ENCODE results near the gene ADAMTS3.

ADAMTS3 gene

DNA sequence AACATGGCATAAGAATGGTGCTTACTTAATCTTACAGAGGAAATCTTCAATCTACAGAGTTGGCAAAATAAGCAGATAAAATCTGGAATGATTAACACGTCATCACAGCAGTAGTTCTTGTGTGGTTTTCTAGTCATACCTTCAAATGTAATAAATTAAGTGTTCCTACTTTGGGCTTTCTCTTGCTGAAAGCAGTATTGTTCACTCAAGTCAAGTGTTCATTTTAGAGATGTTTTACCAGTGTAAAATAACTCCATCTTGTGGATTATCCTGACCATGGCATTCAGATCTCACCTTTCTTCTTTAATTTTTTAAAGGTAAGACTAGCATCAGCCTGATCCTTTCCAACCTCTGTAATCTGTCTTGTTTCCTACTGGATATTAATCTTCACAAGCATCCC, 72.9 kb downstream of the ADAMTS3 start:
- peak; percentile 16 for DNase-seq
- in situ Hi-C loops (cut with HindIII; ENCODE audit: low pct_ligation_motif_present, low pct_unique_long_range_greater_than_20kb, low sequenced_read_pairs): no loop called here

DNA sequence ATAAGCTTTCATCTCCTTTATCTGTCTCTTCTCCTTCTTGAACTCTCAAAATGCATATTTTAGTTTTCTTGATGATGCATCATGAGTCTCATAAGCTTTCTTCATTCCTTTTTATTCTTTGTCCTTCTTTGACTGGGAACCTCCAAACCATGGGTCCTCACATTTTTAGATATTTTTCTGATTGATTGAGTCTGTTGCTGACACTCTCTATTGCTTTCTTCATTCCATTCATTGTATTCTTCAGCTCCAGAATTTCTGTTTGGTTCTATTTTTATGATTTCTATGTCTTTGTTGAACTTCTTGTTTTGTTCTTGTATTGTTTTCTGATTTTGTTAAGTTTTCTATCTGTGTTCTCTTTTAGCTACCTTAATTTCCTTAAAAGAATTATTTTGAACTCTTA, 74.9 kb downstream of the ADAMTS3 start:
- in situ Hi-C loops (cut with HindIII; ENCODE audit: low pct_ligation_motif_present, low pct_unique_long_range_greater_than_20kb, low sequenced_read_pairs): no loop called here

DNA sequence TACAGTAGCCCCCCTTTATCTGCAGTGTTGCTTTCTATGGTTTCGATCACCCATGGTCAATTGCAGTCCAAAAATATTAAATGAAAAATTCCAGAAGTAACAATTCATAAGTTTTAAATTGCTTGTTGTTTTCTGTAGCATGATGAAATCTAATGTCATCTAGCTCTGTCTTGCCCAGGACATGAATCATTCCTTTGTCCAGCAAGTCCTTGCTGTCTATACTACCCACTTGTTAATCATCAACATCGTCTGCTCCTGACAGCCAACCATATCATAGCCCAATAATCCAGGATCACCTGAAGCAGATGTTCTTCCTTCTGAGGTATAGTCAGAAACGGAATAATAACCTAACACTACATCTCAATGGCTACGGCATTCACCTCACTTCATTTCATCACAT, 79.8 kb downstream of the ADAMTS3 start:
- in situ Hi-C loops (cut with HindIII; ENCODE audit: low pct_ligation_motif_present, low pct_unique_long_range_greater_than_20kb, low sequenced_read_pairs): no loop called here
- DNase-seq: peak; percentile 54

More for the DNA sequence above, 74.9 kb downstream of the ADAMTS3 start:
- DNase-seq: no peak

DNA sequence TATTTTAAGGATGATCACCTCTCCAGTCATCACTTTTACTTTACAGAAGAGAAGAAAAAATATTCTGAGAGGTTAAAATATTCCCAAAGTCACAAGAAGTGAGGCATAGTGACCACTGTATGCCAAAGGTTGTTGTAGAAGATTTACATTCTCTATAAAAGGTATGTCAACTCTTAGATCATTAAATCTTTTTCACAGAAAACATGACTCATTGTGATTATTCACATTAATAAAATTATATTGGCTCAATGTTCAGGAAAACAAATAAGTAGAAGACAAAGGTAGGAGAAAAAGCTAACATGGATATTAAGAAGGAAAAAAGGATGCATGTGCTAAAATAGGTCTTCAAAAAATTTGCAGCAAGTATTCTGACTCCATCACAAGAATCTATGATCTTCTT, 82.0 kb downstream of the ADAMTS3 start:
- no peak for DNase-seq
- in situ Hi-C loops (cut with HindIII; ENCODE audit: low pct_ligation_motif_present, low pct_unique_long_range_greater_than_20kb, low sequenced_read_pairs): no loop called here

DNA sequence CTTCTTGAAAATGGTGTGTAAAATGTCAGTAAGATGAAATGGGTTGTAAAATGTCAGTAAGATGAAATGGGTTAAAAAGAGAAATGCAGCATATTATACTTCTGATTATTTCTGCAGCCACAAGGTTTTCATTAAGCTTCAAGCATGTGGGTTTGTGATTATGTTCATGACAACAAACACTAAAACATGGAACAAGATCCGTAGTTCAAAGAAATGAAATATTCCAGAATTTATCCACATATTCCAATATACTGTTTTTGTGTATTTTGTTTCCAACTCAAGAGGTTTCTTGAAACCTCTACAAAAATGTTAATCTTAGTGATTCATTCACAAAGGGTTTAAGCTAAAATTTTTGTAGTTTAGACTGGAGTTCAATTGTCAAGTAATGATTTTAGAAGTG, 84.0 kb downstream of the ADAMTS3 start:
- DNase-seq: no peak
- in situ Hi-C loops (cut with HindIII; ENCODE audit: low pct_ligation_motif_present, low pct_unique_long_range_greater_than_20kb, low sequenced_read_pairs): no loop called here

DNA sequence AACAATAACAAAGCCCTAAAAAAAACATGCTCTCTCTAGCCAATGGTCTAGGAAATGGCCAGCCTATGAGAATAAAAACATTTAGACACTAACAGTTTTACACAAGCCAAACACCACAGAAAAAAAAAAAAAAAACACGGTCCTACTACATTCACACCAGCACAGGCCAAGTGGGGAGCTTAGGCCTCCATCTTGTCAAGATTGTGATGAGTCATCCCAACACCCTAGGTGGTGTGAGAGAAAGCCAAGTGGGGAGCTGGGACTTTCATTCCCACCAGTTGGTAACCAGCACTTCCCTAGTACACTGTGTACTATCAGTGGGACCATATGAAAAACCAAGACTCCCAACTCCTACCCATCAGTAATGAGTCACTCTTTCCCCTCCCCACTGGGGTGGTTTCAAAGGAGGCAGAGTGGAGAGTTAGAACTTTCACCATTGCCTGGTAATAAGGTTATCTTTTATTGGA, 95.6 kb downstream of the ADAMTS3 start:
- in situ Hi-C loops (cut with HindIII; ENCODE audit: low pct_ligation_motif_present, low pct_unique_long_range_greater_than_20kb, low sequenced_read_pairs): no loop called here
- no peak for DNase-seq

DNA sequence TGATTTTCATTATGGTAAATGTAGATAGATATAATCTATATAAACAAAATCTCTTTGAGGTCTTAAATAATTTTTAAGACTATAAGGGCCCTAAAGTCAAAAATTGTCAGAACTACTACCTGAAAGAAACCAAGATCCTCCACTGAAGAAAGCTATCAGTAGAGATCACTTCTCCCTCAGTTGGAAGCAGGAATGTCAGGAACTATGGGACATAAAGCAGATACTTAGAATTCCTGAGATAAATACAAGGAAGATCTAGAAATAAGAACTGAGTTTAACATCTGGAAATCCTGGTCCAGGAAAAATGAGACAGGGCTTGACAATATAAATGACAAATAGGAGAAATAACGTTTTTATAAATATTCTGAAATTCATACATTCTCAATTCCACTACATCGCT, 97.2 kb downstream of the ADAMTS3 start:
- in situ Hi-C loops (cut with HindIII; ENCODE audit: low pct_ligation_motif_present, low pct_unique_long_range_greater_than_20kb, low sequenced_read_pairs): no loop called here
- peak; percentile 43 for DNase-seq

DNA sequence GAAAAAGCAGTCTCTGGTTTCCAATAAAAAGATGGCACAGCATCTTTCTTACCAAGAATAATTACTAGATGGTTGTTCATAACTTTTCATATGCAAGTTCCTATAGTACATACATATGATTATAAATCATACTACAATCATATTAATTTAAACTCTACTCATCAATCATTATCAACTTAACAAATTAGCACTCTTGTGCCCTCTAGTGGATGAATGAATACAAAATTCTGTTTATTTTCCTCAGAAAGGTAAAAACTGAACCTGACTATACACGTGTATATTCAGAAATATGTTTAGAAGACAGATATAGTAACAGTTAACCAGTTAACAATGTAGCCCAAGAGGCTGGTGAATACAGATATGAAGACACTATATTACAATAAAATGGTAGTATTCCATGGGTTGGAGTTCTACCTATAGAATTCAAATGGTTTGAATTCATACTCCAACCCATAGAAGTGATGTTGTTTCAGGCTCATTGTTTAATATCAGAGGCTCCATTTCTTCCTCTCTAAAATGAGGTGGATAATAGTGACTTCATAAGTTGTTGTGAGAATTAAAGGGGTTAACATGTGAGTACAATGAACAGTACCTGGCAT, 100.0 kb downstream of the ADAMTS3 start:
- in situ Hi-C loops (cut with HindIII; ENCODE audit: low pct_ligation_motif_present, low pct_unique_long_range_greater_than_20kb, low sequenced_read_pairs): no loop called here
- peak; percentile 48 for DNase-seq

DNA sequence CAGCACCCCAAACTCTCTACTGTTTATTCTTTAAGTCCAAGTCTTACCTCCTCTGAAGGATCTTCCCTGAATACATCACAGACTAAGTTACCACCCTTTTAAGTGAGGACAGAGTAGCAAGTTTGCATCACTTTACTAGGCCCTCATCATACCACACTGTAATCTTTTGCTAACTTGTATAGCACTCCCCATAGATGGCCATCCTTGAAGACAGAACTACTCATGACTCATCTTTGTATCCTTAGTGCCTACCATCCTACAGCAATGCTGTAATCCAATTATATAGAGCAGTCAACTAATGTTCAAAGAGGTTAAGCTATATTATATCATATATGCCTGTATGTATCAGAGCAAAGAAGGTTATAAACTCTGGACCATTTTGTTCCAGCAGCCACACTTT, 101.4 kb downstream of the ADAMTS3 start:
- in situ Hi-C loops (cut with HindIII; ENCODE audit: low pct_ligation_motif_present, low pct_unique_long_range_greater_than_20kb, low sequenced_read_pairs): no loop called here
- no peak for DNase-seq

DNA sequence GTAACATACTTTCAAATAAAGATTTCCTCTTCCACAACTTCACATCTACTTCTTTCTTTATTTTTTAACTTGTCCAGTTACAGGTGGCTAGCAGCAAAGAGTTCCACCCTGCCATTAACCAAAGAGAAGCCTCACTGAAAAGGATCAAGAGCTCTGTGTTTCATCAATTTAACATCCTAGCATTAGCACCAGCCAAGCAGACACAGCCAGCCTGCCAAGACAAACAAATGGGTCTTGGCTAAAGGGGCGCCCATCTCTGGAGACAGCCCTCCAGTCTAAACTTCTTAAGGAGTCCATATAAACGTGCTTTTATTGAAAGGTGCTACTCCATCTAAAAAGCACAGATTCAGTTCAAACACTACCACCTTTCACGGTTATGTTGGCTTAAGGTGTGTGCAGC, 105.3 kb downstream of the ADAMTS3 start:
- DNase-seq: no peak
- in situ Hi-C loops (cut with HindIII; ENCODE audit: low pct_ligation_motif_present, low pct_unique_long_range_greater_than_20kb, low sequenced_read_pairs): no loop called here

DNA sequence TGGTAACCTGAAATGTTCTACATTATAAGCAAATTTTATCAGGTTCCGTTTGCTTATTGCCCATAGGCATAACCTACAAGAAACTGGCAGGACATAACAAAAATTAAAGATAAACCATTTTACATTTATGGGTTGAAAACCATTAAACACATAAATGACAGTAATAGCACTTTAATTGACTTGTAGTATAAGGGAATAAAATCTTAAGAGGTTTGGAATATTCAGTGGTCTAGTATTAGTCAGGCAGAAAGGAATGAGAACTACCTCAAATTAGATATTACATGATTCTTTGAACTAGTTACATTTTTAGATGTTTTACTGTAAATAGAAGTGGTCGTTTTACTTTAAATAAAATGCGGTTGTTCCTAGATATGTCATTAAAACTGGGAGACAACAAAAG, 111.9 kb downstream of the ADAMTS3 start:
- in situ Hi-C loops (cut with HindIII; ENCODE audit: low pct_ligation_motif_present, low pct_unique_long_range_greater_than_20kb, low sequenced_read_pairs): no loop called here
- DNase-seq: no peak

DNA sequence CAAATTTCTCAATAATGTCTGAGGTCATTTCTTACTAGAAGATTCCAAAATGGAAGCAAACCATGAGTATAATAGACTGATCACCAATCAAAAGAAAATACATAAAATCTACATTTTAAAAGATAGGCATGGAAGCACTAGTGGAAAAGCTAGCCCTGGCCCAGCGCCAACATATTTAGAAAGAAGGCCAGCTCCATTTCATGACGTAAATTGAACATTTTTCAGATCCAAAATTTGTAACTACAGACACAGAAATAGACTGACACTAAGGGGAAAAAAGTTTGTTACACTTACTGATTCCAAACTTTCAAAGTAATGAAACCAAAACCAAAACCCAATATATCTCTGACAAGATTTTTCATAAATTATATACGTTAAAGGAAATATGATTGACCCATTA, 117.7 kb downstream of the ADAMTS3 start:
- no peak for DNase-seq
- in situ Hi-C loops (cut with HindIII; ENCODE audit: low pct_ligation_motif_present, low pct_unique_long_range_greater_than_20kb, low sequenced_read_pairs): no loop called here

DNA sequence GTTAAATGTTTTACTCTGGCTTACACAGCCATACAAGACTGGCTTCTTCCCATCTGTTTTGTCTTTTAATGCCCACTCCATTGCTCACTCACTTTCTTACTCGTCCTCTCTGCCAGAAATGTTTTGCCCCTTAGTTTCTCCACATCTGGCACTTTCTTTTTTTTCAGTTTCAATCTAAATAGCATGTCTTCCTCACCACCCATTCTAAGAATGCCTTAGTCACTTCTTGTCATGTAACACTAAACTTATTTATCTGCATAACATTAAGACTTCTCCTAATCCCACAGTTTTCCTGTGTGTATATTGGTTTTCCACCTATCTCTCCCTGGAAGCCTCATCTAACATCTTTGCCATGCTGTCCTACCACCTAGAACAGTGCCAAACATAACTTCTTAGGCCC, 119.3 kb downstream of the ADAMTS3 start:
- in situ Hi-C loops (cut with HindIII; ENCODE audit: low pct_ligation_motif_present, low pct_unique_long_range_greater_than_20kb, low sequenced_read_pairs): no loop called here
- no peak for DNase-seq

DNA sequence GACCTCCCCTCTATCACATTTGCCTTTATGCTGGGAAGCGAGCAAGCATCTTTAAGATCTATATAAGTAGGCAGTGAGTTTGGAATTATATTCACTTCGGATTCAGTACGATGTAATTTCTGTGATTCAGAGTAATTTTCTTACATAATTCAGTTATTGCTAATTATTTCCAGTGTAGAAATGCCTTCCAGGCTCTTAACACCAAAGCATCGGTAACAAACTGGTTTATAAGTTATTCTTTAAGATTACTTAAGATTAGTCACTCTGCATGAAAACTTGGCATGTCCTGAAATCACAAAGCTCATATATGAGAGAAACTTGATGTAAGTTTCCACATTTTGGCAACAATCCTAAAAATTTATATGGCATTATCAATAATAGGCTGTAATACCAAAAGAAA, 120.8 kb downstream of the ADAMTS3 start:
- DNase-seq: no peak
- in situ Hi-C loops (cut with HindIII; ENCODE audit: low pct_ligation_motif_present, low pct_unique_long_range_greater_than_20kb, low sequenced_read_pairs): no loop called here

DNA sequence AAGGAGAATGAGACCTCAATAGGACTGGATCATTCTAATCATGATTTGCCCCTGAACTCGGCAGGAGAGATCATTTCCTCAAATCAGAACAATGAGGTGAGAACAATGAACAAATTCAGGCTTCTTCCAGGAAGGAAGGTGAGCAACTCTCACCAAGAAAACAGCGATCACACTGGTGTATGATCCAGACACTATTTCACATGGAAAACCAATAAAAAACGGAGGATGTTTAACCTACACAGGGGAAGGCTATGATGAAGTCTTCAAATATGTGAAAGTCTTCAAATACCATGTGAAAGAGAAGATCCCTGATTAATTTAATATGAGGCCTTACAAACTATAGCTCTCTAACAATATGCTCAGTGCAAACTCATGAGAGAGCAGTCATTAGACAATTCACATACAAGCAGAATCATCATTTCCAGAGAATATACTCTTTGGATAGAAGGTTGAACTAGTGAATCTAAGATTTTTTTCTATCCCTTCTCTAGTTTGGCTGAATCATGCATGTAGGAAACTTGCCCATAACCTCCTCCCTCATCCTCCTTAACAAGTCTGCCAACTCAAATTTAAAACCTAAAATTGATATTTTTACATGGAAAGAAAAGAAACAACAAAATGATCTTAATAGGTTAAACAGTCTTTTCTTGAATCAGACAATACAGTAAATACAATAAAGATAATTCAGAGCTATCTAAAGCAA, 122.5 kb downstream of the ADAMTS3 start:
- DNase-seq: no peak
- in situ Hi-C loops (cut with HindIII; ENCODE audit: low pct_ligation_motif_present, low pct_unique_long_range_greater_than_20kb, low sequenced_read_pairs): no loop called here

DNA sequence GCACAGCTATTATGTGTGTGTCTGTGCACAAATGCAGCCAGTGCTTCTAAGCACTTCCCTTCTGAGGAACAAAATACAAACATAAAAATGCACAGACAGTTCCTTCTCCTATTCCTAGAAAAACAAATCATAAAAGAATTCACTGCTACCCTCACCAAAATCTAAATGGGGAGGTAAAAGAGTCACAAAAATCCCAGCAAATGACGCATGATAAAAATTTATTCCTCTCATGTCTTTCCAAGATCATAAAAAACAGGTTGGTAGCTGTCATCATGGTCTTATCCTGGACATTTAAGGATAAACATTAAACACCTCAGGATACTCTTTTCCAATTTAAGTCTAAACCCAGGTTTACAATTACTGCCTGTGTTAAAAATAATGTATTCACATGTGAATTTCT, 124.9 kb downstream of the ADAMTS3 start:
- in situ Hi-C loops (cut with HindIII; ENCODE audit: low pct_ligation_motif_present, low pct_unique_long_range_greater_than_20kb, low sequenced_read_pairs): no loop called here

DNA sequence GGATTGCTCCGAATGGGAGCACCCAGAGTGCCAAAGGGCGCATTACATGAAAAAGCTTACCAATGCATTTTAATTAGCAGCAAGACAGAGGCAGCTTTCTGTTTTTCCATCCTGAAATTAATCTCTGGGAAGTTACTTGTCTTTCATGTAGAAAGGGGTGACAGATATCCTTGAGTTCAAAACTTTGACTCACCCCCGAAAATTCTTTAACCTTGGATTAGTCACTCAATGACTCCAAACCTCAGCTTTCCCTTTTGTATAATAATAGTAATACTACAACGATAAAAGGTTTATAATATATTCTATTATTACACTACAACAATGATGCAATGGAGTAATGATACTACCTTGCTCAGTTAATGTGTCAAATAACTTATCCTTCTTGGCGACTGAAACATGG, 126.3 kb downstream of the ADAMTS3 start:
- in situ Hi-C loops (cut with HindIII; ENCODE audit: low pct_ligation_motif_present, low pct_unique_long_range_greater_than_20kb, low sequenced_read_pairs): no loop called here
- no peak for DNase-seq

More for the DNA sequence above, 124.9 kb downstream of the ADAMTS3 start:
- no peak for DNase-seq

DNA sequence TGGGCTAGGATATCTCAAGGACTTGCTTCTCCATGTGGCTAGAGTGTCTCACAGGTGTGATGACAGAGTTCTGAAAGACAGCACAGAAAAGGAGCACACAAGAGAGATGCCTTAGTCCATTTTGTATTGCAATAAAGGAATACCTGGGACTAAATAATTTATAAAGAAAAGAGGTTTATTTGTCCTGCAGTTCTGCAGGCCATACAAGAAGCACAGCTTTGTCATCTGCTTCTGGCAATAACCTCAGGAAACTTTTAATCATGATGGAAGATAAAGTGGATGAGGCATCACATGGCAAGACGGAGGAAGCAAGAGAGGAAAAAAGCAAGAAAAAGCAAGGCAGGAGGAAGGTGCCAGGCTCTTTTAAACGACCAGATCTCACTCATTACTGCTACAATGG, 126.9 kb downstream of the ADAMTS3 start:
- no peak for DNase-seq
- in situ Hi-C loops (cut with HindIII; ENCODE audit: low pct_ligation_motif_present, low pct_unique_long_range_greater_than_20kb, low sequenced_read_pairs): no loop called here

DNA sequence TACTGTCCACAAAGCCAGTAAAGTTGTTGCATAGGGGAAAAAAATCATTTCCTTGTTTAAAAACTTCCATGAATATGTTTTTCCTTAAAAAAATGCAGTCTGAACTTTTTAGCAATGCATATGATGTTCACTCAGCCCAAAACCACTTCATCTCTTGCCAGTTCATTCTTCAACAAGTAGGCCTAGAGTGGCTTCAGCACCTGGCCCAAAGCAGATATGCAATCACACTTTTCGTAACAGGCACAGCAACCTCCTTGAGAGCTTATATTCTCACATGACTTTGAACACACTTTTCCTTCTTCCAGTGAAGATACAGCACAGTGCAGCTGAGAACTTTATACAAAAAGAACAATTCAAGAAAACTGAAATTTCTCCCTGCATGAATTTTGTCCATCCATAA, 128.6 kb downstream of the ADAMTS3 start:
- in situ Hi-C loops (cut with HindIII; ENCODE audit: low pct_ligation_motif_present, low pct_unique_long_range_greater_than_20kb, low sequenced_read_pairs): no loop called here
- no peak for DNase-seq

DNA sequence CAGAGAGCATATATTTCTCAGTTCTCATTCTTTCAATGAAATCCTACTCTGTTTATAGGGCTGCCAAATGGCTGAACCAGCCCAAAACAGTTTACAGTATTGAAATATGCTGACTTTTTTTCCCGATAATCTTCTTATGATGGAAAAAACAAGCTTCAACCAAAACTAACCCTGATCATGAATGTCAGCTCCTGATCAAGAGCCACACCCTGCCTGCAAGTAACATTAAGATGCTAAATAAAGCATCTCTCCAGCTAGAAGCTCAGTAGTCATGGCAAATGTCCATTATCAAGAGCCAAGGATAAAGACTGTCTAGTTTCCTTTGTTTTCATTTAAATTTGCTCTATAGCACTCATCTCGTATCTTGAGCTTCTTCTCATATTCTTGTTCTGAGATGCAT, 136.0 kb downstream of the ADAMTS3 start:
- in situ Hi-C loops (cut with HindIII; ENCODE audit: low pct_ligation_motif_present, low pct_unique_long_range_greater_than_20kb, low sequenced_read_pairs): no loop called here
- no peak for DNase-seq

Measured in ACHN (cell line).